ENCODE measurements around the gene BGLAP.

BGLAP gene

DNA sequence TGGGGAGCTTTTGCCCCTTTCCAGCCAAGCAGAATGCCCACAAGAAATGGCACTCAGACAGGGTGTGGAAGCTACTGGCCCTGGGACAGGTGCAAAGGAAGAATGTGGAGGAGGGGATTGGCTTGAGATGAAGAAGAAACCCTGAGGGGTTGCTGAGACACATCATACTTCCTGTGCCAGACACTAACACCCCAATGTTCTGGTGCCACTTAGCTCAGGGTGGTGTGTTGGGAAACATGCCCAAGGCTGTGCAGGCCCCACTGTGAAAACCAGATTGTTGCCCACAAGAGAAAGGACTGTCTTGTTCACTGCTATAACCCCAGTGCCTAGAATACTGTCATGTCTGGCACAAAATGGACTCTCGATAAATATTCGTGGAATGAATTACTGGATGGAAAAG is 15.7 kb downstream of the BGLAP start:
- DNase-seq (ENCODE audit: low spot score), result no peak

DNA sequence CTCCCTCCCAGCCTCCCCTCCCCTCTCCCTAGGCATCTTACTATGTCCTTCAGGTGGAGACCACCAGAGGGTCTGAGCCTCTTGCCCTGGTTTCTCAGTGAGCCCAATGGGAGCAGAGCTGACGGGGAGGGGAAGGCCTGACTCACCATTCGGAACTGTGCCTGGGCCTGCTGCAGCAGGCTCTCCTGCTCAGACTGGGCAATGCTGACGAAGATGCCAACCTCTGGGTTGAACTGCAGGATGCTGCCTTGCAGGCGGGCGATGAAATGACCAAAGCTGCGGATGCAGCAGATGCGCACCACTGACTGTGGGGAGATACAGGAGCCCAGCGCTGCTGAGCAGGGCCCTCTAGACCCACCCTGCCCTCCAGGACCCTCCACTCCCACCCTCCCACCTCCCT is 16.9 kb downstream of the BGLAP start:
- DNase-seq (ENCODE audit: low spot score), result no peak

DNA sequence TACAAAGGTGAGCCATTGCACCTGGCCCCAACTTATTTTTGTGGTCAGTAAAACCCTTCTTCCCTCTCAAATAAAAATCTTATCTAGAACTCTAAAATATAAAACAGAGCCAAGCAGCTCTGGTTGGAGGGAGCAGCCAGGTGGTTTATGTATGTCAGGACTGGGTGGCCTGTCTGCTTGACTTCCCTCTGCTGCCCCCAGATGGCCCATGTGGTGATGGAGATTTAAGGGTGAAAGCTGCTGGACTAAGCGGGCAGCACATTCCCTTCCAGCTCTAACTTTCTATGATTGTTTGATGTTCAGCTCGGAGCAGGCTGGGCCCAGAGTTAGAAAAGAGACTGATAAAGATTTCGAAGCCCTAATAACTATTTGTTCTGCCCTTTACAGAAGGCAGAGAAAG is 17.8 kb downstream of the BGLAP start:
- no peak for DNase-seq (ENCODE audit: low spot score)

DNA sequence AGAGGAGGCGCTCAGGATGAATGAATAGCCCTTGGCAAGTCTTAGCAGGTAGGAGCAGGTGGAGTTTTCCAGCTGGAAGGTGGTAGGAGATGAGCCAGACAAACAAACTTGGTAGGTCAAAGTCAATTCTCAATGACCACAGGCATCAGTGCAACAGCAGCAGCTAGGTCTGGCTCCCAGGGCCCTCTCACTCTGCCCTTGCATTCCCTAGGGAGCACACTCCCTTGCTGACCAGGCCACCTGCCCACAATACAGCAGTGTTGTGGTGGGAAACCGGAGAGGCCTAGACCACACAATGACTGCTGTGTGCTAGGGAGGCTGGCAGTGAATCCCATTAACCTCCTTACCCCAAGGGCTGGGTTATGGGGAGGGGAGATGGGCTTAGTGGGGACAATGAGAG is 18.9 kb downstream of the BGLAP start:
- no peak for DNase-seq (ENCODE audit: low spot score)

DNA sequence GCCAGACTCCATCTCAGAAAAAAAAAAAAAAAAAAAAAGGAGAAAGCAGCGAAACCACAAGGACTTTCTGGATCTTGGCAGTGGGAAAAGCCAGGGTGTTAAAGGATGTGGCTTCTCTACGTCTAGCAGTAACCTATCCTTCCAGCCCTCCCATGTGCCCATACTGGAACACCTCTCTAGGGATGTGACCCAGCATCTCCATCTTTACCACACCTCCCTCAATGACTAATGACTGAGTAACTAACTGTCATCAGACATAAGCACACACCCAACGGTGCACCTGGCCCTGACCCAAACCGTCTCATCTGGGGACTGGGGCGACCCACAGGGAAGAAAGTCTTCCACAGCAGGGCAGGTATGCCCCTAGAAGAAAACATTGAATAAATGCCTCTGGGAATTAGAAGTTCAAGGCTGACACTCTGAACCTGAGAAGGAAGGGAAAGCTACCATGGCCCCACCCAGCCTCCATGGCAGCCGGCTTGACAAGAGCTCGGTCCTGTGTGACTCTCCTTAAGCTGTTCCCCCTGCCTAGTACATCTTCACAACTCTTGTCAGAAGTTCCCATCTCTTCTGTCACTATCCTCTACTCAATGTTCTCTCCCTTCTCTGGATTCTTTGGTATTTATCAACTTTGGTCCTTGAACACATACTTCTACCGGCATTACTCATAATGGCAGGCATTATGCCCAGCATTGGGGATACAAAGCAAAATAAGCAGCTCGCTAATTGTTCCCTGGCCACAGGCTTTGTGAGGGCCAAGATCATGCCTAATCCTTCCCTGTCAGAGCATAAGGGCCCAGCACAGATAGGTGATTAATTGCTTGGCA is 20.7 kb downstream of the BGLAP start:
- peak; percentile 81 for DNase-seq (ENCODE audit: low spot score)

DNA sequence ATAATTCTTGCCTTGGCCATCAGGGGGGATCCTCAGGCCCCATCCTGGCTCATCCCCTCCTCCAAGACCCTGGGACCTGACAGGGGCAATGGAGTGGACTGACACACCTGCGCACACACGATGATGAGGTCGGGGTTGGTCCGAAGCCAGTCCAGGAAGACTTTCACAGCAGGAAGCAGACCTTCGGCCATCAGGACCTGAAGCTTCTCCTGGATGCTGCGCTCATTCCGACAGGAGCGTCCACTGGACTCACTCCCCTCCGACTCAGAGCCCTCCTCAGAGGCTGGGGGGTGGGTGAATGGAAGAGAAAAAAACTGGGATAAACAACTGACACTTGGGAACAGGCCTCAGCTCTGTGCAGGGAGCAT is 21.3 kb downstream of the BGLAP start:
- no peak for DNase-seq (ENCODE audit: low spot score)

DNA sequence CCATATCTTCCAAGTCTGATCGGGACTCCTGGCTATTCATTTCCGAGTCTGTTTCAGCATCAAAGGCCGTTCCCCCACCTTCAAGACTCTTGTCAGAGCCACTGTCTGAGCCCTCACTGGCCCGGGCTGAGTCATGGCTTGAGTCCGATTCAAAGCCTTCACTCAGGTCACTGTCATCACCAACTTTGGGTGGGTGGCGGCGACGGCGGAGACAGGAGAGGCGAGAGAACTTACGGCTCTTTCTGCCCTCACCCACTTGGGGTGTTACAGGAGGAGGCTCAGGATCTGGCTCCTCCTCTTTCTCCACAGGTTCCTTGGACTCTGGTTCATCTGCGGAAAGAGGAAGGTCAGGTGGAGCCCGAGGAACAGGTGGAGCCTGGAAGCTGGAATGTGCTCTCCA is 24.1 kb downstream of the BGLAP start:
- no peak for DNase-seq (ENCODE audit: low spot score)

DNA sequence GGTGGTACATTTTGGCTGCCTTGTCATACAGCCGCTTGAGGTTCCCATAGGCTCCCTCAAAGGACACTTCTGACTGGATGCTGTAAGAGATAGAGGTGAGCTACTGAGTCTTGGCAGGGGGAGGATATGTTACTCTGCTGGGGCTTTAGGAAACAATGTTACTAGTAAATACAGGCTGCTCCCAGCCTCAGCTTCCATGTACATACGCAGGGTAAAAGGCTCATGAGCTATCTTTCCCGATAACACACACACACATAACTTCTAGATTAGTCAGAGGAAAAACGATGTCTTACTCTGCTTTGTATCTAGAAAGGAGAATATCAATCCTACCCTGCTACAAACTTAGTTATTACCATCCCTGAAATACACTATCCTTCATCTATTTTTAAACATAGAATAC is 26.4 kb downstream of the BGLAP start:
- no peak for DNase-seq (ENCODE audit: low spot score)

DNA sequence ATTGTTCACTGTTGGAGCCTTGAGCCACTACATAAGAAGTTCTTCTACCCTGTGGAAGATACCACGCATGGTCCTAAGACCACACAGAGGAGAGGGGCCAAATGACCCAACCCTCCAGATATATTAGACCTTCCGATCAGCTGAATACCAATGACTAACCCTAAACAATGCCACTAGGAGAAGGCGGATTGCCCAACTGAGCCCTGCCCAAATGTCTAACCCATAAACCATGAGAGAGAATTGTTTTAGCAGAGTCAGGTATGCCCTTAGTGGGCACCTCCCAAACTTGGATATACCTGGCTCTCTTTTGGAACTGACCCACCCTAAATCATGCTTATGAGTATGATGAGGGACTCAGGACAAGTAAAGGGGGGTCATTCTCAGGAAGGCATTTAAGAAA is 28.3 kb downstream of the BGLAP start:
- no peak for DNase-seq (ENCODE audit: low spot score)

DNA sequence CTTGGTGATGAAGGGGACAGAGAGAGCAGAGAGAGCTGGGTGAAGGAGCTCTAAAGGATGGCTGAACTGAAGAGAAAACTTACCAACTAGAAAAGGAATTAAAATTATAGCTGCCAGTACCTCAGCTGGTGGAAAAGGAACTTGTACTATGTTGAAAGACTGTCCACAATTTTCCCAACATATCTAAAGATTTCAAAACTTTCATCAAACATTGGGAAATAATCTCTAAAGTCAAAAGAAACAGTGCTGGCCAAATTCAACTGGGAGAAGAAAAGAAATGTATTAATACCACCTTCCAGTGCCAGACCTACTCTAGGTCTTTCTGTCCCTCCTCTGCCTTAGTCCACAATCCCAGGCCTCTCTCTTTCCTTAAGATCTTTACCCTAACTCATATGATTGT is 34.5 kb downstream of the BGLAP start:
- no peak for DNase-seq (ENCODE audit: low spot score)

DNA sequence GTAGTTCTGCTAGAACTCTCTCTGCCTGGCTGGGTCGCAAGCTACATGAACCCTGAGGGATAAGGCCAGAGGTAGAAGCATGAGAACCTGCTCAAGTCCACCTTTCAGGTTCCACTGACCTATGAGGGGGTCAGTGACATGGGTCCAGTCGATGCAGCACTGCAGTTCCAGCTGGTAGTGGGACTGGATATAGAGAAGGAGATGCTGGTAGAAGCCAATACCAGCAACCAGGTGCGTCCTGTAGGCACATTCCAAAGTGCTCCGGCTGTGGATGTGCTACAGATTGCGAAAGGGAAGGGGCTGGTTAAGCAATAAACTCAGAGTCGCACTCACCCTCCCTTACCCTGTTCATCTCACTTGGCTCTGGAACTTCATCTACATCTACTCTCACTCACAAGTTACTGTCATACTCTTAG is 35.0 kb downstream of the BGLAP start:
- DNase-seq (ENCODE audit: low spot score), result no peak

DNA sequence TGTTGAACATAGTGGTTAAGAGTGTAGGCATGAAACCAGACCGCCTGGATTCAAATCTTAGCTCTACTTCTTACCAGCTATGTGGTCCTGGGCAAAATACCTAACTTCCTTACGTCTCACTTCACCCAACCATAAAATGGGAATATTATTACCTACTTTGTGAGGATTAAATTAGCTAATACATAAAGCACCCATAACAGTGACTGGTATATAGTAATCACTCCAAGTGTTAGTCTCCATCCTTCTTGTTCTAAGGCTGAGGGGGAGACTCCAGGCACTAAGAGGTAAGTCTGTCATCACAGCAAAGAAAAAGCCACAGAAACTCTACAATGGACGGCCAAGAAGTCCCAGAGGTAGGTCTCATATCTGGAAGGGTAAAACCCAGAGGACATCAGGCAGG is 37.9 kb downstream of the BGLAP start:
- no peak for DNase-seq (ENCODE audit: low spot score)

DNA sequence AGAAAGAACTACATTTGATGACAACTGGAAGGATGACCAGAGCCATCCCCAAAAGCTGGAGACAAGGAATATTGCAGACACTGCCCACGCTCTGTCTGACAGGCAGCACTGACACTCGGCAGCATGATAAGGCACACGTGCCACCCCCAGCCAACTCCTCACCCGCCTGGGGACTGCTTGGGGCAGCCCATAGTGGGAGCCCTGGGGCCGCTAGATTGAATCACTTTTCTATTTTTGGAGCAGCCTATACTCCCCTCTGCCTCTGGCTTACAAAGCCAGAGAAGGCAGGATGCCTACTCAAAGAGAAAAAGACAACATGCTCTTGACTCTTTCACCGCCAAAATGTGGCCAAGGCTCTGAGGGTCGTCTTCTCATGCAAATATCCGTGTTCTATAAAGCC is 39.3 kb downstream of the BGLAP start:
- DNase-seq (ENCODE audit: low spot score), result peak; percentile 66

DNA sequence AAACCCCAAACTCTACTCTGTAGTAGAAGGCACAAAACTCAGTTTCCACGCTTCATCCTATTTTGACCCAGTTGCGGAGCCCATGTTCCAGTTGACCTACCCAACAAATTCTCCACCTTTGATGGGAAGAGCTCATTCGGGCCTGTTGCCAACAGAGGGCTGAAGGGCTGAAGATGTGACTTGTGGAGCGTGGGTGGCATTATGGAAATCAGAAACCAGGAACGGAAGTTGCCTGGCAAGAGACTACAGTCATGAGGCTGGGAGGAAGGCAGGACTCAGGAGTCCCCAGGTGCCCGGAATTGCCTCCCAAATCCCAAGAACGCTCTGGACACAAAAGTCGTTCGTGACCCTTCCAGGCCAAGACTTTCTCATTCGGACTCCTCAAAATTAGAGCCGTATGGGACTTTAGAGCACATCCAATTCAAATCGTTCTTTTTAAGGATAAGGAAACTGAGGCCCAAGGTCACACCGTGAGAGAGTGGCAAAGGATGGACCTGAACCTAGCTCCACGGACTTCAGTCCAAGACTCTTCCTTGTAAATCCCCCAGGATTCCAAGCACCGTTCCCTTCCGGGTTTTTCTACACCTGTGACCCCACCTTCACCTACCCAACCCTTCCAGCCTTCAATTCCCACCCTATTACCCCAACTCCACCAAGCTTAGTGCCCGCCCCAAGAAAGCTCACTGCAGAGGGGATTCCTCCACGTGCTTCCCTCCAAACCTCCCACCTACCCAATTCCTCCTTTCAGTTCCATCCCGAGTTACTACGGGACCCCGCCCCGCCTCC is 39.9 kb downstream of the BGLAP start:
- DNase-seq (ENCODE audit: low spot score), result no peak

DNA sequence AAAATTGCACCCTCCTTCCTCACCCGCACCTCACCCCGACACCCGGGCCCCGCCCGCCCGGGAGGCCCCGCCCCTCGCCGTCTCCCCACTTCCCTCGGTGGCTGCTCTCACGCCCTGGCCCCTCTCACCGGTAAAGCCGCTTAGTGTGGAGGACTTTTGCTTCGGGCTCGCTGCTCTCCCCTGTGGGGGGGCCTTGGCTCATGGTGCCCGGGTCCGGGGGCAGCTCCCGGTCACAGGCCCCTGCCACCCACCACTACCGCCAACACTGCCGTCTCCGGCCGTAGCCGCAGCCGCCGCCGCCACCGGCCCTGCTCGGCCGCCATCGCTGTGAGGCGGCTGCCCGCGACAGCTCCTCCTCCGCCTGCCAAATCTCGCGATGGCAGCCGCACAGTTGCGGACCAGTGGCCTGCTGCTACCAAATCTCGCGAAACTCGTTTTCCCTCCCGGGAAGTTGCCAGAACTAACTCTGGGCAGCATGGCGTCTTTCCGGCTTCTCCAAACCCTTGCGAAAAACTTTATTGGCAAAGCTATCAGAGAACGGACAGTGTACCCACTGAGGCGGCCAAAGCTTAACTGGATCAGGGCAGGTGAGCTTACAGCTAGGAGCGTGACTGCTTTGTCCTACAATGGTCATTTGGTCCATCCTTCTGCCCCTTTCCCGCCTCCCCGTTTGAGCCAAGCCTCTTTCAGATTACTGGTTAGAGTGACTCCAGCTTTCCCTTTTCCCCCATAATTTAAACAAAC is 40.7 kb downstream of the BGLAP start, which contains the start of gene SMG5:
Gene SMG5, minus strand, starts transcription at position 347 of the 744 bp plus-strand sequence. Its CDS starts 145 bp downstream, at position 202.
- DNase-seq (ENCODE audit: low spot score), result peak; percentile 97

DNA sequence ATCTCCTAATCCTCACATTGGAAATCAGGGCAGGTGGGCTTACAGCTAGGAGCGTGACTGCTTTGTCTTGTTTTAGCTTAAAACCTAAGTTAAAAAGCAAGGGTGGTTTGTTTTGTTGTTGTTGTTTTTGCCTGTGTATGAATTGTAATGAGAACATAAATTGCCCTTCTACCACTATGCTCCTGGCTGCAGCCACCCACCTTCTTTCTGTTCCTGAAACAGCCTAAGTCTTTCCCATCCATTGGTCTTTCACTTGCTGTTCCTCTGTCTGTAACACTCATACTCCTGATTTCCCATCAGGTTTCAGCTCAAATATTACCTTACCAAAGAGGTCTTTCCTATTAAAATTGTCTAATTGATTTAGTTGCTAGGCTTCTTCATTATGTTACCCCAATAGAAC is 41.5 kb downstream of the BGLAP start:
- DNase-seq (ENCODE audit: low spot score), result no peak

DNA sequence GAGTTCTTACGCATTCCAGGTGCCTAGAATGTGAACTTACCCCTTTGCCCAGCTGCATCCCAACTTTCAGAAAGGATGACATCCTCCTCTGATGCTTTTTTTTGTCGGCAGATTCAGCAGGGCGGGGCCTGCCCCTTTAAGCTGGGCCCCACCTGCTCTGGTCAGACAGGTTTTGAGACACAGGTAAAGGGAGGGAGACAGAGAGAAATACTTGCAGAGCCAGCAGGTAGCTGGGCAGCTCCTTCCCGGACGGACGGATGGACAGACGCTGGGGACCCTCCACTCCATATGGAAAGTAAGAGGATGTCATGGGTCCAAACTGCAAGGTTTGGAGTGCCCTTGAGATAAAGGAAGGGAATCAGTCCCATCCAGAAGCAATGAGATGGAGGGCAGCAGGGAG is 42.1 kb downstream of the BGLAP start, which contains the start of gene TMEM79:
Gene TMEM79, plus strand, starts transcription at position 214 of the 400 bp plus-strand sequence. CDS start 902 bp downstream, outside the sequence.
- no peak for DNase-seq (ENCODE audit: low spot score)

DNA sequence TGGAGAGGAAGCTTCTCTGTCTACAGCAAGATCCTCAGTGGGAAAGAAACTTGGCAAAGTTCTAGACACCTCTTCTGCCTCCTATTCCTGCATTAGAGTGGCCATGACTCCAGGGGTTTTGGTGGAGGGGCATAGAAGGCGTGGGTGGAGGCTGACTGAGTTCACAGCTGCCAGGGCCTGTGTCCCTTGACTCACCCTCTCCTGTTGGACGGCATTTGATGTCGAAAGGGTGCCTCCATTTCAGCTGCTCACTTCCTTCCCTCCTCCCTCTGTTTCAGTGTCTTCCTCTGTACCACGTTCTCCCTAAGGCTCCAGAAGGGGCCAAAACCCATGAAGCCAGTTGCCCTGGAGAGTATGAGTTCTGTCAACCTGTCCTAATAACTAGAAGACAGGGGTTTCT is 42.8 kb downstream of the BGLAP start:
- DNase-seq (ENCODE audit: low spot score), result no peak

DNA sequence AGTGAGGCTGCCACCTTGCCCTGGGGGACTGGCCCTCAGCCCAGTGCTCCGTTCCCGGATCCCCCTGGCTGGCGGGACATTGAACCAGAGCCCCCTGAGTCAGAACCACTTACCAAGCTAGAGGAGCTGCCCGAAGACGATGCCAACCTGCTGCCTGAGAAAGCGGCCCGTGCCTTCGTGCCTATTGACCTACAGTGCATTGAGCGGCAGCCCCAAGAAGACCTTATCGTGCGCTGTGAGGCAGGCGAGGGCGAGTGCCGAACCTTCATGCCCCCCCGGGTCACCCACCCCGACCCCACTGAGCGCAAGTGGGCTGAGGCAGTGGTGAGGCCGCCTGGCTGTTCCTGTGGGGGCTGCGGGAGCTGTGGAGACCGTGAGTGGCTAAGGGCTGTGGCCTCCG is 43.5 kb downstream of the BGLAP start:
- no peak for DNase-seq (ENCODE audit: low spot score)

DNA sequence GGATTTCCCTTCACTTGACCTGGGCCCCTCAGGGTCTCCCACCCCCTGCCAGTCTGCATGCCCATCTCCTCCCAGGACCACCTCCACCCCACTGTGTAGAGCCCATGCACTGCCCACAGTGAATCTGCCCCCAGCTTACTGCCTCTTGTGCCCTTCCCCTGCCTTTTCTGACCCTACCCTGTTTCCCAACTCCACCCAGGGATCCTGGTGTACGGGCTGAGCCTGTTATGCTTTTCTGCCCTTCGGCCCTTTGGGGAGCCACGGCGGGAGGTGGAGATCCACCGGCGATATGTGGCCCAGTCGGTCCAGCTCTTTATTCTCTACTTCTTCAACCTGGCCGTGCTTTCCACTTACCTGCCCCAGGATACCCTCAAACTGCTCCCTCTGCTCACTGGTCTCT is 44.1 kb downstream of the BGLAP start:
- DNase-seq (ENCODE audit: low spot score), result no peak

DNA sequence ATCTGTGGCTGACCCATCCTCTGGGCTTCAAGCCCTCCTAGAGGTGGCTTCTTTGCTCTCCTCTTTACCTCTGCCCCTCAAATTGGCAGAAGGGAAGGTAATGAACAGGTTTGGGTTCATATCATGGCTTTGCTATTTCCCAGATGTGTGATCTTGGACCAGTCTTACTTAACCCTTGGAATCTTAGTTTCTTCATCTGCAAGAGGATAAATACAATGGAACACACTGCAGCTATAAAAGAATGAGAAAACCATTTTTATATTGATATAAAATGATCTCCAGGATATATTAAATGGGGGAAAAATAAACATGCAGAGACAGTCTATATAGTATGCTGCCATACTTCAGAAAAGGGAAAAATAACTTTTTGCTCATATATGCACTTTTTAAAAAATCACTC is 47.9 kb downstream of the BGLAP start:
- no peak for DNase-seq (ENCODE audit: low spot score)

DNA sequence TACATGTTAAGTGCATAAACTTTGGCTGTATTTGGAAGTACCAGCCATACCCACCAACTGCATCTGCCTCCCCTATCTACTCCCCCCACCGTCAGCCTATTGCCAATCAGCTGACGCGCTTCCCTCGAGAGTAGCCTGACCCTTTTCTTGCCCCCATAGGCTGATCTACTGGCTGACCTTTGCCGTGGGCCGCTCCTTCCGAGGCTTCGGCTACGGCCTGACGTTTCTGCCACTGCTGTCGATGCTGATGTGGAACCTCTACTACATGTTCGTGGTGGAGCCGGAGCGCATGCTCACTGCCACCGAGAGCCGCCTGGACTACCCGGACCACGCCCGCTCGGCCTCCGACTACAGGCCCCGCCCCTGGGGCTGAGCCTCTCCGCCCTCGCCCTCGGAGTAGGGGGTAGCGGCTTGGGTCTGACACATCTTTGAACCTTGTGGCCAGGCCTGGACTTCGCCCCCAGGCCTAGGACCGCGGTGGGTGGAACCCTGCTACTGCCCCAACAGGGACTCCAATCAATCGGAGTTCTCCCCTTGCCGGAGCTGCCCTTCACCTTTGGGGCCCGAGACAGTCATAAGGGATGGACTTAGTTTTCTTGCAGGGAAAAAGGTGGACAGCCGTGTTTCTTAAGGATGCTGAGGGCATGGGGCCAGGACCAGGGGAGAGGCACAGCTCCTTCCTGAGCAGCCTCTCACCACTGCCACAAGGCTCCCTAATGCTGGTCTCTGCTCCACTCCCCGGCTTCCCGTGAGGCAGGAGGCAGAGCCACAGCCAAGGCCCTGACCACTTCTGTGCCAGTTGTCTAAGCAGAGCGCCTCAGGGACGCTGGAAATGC is 49.5 kb downstream of the BGLAP start:
- DNase-seq (ENCODE audit: low spot score), result peak; percentile 92
